OCI-LY1 (cell line): ENCODE measurements around the gene SPART.
"Not testable (repeated sequence)": the region's sequence is repeated elsewhere in the genome, so short reads cannot be mapped to it uniquely, and the experiment has no call there.

Source experiments
- H2AFZ ChIP-seq: fragments of 200-600 bp; sonication (generic), shearing (Covaris generic); 2 replicates; pipeline ENCODE4 v1.6.0; 2014; ENCODE audit warnings: antibody characterized with exemption, mild to moderate bottlenecking, low read length
- H3F3A ChIP-seq: fragments of 200-600 bp; sonication (generic), shearing (Covaris generic); 2 replicates; pipeline ENCODE4 v1.6.0; 2014; ENCODE audit warnings: mild to moderate bottlenecking, antibody characterized with exemption, low read length, moderate library complexity; ENCODE audit not compliant: insufficient read depth
- H3K27ac ChIP-seq: fragments of 200-600 bp; sonication (generic); 2 replicates; pipeline ENCODE4 v1.5.1; 2014; ENCODE audit warnings: low read length, mixed run types, mild to moderate bottlenecking, low read depth; ENCODE audit not compliant: poor library complexity, severe bottlenecking
- H3K27me3 ChIP-seq: fragments of 200-600 bp; sonication (generic); 2 replicates; pipeline ENCODE4 v1.6.0; 2014; ENCODE audit warnings: antibody characterized with exemption, mild to moderate bottlenecking, low read length, moderate library complexity; ENCODE audit not compliant: insufficient read depth
- H3K36me3 ChIP-seq: fragments of 200-600 bp; sonication (generic); 2 replicates; pipeline ENCODE4 v1.6.1; 2014; ENCODE audit warnings: mild to moderate bottlenecking, antibody characterized with exemption, low read length, moderate library complexity, mixed read lengths; ENCODE audit not compliant: insufficient read depth
- H3K4me1 ChIP-seq: fragments of 200-600 bp; sonication (generic); 2 replicates; pipeline ENCODE4 v1.5.1; 2014; ENCODE audit warnings: mild to moderate bottlenecking, low read length, moderate library complexity; ENCODE audit not compliant: insufficient read depth, severe bottlenecking
- H3K4me2 ChIP-seq: fragments of 200-600 bp; sonication (generic), shearing (Covaris generic); 2 replicates; pipeline ENCODE4 v1.6.1; 2014; ENCODE audit warnings: low read length
- H3K4me3 ChIP-seq: fragments of 200-600 bp; sonication (generic); 2 replicates; pipeline ENCODE4 v1.5.1; 2014; ENCODE audit warnings: low read length, low read depth, mild to moderate bottlenecking, mixed read lengths; ENCODE audit not compliant: poor library complexity, severe bottlenecking
- H3K79me2 ChIP-seq: fragments of 200-600 bp; shearing (Covaris generic); 2 replicates; pipeline ENCODE4 v1.6.1; 2016; ENCODE audit warnings: mixed run types, low read length, mixed read lengths; ENCODE audit not compliant: insufficient read depth
- H3K9ac ChIP-seq: fragments of 200-600 bp; sonication (generic), shearing (Covaris generic); 2 replicates; pipeline ENCODE4 v1.6.1; 2014; ENCODE audit warnings: mild to moderate bottlenecking, low read length, mixed read lengths
- H3K9me2 ChIP-seq: fragments of 200-600 bp; sonication (generic), shearing (Covaris generic); 2 replicates; pipeline ENCODE4 v1.6.1; 2014; ENCODE audit warnings: low read depth, mild to moderate bottlenecking, low read length, mixed read lengths
- H3K9me3 ChIP-seq: fragments of 200-600 bp; shearing (Covaris generic); 2 replicates; pipeline ENCODE4 v1.6.1; 2014; ENCODE audit warnings: low read length, mixed read lengths
- H4K20me1 ChIP-seq: fragments of 200-600 bp; sonication (generic), shearing (Covaris generic); 2 replicates; pipeline ENCODE4 v1.6.0; 2016; ENCODE audit warnings: mild to moderate bottlenecking, low read length; ENCODE audit not compliant: insufficient read depth
- EZH2 ChIP-seq: fragments of 200-600 bp; sonication (generic), shearing (Covaris generic); IDR thresholded peaks from 2 replicates; pipeline ENCODE4 v1.8.0; 2017; ENCODE audit warnings: borderline replicate concordance, mixed run types, mild to moderate bottlenecking, antibody characterized with exemption, low read length, moderate library complexity, mixed read lengths
- TF ChIP-seq, protein P1 (sequence below): fragments of 200-600 bp; sonication (generic), shearing (Covaris generic); IDR thresholded peaks from 2 replicates; pipeline ENCODE4 v1.5.1; 2017; ENCODE audit warnings: mild to moderate bottlenecking, antibody characterized with exemption, low read length, moderate library complexity, mixed read lengths

SPART gene

DNA sequence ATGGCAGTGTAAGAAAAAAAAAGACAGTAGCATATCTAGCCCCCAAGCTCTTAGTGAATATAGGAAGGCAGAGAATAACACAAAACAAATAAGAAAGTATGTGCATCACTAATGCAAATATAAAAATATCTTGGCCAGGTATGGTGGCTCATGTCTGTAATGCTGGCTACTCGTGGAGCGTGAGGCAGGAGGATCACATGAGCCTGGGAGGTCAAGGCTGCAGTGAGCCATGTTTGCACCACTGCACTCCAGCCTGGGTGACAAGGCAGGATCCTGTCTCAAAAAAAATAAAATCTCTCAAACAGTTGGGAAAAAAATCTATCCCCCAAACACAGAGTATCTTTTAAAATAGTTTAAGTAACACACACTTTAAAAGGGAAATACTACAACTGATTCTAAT, 17.4 kb downstream of the SPART start:
- Histone ChIP-seq H2AFZ (no peak overlapping the region), H3K36me3 (no peaks in the 10 kb centered on the region), H3K4me1 (no peaks in the 10 kb centered on the region), H3F3A (no peaks in the 10 kb centered on the region), H3K9ac (no peak overlapping the region), H3K9me2 (no peaks in the 10 kb centered on the region), H3K27me3 (no peaks in the 10 kb centered on the region), H3K27ac (no peak overlapping the region), H3K4me2 (no peak overlapping the region), H3K9me3 (no peaks in the 10 kb centered on the region), H4K20me1 (no peaks in the 10 kb centered on the region), H3K4me3 (no peak overlapping the region), H3K79me2 (no peaks in the 10 kb centered on the region)
- TF ChIP-seq, protein P1, sequence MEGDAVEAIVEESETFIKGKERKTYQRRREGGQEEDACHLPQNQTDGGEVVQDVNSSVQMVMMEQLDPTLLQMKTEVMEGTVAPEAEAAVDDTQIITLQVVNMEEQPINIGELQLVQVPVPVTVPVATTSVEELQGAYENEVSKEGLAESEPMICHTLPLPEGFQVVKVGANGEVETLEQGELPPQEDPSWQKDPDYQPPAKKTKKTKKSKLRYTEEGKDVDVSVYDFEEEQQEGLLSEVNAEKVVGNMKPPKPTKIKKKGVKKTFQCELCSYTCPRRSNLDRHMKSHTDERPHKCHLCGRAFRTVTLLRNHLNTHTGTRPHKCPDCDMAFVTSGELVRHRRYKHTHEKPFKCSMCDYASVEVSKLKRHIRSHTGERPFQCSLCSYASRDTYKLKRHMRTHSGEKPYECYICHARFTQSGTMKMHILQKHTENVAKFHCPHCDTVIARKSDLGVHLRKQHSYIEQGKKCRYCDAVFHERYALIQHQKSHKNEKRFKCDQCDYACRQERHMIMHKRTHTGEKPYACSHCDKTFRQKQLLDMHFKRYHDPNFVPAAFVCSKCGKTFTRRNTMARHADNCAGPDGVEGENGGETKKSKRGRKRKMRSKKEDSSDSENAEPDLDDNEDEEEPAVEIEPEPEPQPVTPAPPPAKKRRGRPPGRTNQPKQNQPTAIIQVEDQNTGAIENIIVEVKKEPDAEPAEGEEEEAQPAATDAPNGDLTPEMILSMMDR: no peak
- TF ChIP-seq EZH2: no peak

DNA sequence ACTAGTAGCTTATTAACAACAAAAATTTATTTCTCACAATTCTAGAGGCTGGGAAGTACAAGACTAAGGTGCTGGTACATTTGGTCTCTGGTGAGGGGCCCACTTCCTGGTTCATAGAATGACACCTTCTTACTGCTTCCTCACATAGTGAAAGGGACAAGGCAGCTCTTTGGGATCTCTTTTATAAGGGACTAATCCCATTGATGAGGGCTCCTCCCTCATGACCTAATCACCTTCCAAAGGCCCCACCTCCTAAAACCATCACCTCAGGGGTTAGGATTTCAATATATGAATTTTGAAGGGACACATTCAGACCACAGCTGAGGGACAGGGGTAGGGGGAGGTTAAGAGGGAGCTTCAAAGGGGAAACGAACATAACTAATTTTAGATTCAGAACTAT, 20.3 kb downstream of the SPART start:
- Histone ChIP-seq H3K27ac (no peak overlapping the region), H3K36me3 (no peaks in the 10 kb centered on the region)

DNA sequence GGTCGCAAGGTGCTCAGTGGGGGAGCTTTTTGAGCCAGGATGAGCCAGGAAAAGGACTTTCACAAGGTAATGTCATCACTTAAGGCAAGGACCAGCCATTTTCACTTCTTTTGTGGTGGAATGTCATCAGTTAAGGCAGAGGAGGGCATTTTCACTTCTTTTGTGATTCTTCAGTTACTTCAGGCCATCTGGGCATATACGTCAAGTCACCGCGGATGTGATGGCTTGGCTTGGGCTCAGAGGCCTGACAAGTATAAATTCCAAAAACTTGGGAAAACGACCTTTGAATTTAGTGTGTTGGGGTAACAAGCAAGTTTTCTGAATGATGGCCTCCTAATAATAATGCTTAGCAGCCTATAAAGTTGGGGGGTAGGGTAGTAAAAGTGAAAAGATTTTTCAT, 21.3 kb downstream of the SPART start:
- not testable (repeated sequence) for H3K4me3 ChIP-seq, H3K36me3 ChIP-seq, H3K27me3 ChIP-seq, H3K9me2 ChIP-seq, H3K79me2 ChIP-seq, H3K9me3 ChIP-seq, H2AFZ ChIP-seq, H3K4me1 ChIP-seq, H3K27ac ChIP-seq, H4K20me1 ChIP-seq, H3F3A ChIP-seq, H3K9ac ChIP-seq, H3K4me2 ChIP-seq

More for the DNA sequence above, 20.3 kb downstream of the SPART start:
- Histone ChIP-seq H4K20me1 (no peaks in the 10 kb centered on the region), H3K9me2 (no peaks in the 10 kb centered on the region), H3K4me1 (no peaks in the 10 kb centered on the region), H3K4me2 (no peak overlapping the region), H2AFZ (no peak overlapping the region), H3K9ac (no peak overlapping the region), H3K9me3 (no peaks in the 10 kb centered on the region), H3F3A (no peaks in the 10 kb centered on the region), H3K27me3 (no peaks in the 10 kb centered on the region), H3K79me2 (no peaks in the 10 kb centered on the region), H3K4me3 (no peak overlapping the region)
- TF ChIP-seq, protein P1: no peak

DNA sequence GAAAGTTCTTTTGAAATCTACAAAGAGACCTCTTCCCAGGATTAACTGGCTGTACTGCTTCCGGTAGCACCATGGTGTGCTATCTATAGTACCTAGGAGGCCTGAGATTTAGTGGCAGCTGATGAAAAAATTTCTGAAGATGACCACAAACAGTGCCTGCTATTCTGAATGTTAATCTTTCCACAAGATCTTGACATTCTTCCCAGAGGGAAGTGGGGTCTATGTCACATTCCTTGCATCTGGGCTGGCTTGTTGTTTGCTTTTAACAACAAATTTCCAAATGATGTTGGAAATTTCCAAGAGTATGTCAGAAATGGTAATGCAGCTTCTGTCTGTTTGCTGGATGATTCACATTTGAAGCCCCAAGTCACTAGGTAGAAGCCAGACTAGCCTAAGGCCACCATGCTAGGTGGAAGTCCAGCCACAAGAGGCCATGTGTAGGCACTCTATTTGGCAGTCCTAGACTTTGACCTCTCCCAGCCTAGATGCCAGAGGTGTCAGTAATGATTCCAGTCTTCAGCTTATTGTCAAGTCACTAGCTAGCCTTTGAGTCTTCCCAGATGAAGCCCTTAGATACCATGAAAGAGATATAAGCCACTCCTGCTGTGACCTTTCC, 22.1 kb downstream of the SPART start:
- Histone ChIP-seq H3K27ac (no peak overlapping the region), H3K36me3 (no peaks in the 10 kb centered on the region)

More for the DNA sequence above, 22.1 kb downstream of the SPART start:
- Histone ChIP-seq H3K4me1 (no peaks in the 10 kb centered on the region), H3K79me2 (no peaks in the 10 kb centered on the region), H3K9me2 (no peaks in the 10 kb centered on the region), H3F3A (no peaks in the 10 kb centered on the region), H3K4me2 (no peak overlapping the region), H2AFZ (no peak overlapping the region), H3K27me3 (no peaks in the 10 kb centered on the region), H3K4me3 (no peak overlapping the region), H4K20me1 (no peaks in the 10 kb centered on the region), H3K9ac (no peak overlapping the region), H3K9me3 (no peaks in the 10 kb centered on the region)
- TF ChIP-seq, protein P1: no peak
- TF ChIP-seq EZH2: no peak
